GM21529 (cell line): ENCODE results near the gene RNF6.

Source experiments
- ATAC-seq: cut with Tn5 transposase; IDR thresholded peaks from one replicate; pipeline ENCODE4 v1.9.1; 2021; ENCODE audit not compliant: unreplicated experiment

RNF6 gene

DNA sequence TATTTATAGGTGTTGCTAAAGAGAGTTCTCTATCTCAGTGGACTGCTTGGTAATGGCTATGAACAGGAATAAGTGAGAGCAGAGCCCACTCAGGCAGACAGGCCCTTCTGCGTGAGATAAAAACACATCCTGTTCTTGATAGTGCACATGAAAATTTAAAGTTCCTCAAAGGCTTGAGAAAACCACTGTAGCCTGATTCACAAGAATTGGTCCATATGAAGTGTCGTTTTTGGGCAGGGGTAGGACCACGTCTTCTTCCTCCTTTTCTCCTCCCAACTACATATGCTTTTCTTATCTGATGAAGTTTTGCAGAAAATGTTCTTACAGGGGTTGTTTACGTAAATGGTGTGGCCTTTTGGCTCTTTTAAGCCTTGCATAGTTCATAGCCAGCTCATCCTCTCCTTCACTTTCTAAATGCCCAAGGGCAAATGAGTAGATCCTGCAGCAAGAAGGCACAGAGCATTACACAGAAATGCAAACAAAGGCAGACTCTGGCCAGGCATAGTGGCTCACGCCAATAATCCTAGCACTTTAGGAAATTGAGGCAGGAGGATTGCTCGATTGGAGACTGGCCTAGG is 53.8 kb downstream of the RNF6 start:
- no peak for ATAC-seq

GRCh38 chr13:26163812-26164211 is 58.3 kb downstream of the RNF6 start:
- ATAC-seq: no peak
